ENCODE results near the gene RNF19B. TPM values are rescaled to one million over a fixed set of nuclear protein-coding genes. Genes with fewer than 3 reads are reported as not detected.

The RNF19B gene
- total and polyA plus RNA-seq, 2 of the 8 experiments (the other 6 are each of a cell fraction or from before 2014, with no cell fraction given): 9.2 to 11.2 TPM

- H3K18ac ChIP-seq (ENCODE audit: extremely low read depth, low read length): no peak overlapping the region
- no peaks in the 10 kb centered on the region for H3K79me2 ChIP-seq (ENCODE audit: control insufficient read depth in 1 of 2, insufficient read depth in 2 of 2, low read length in 2 of 2)
- no peak overlapping the region for H2AFZ ChIP-seq (ENCODE audit: low read length)
- no peak overlapping the region for H3K23ac ChIP-seq (ENCODE audit: insufficient read length)
- no peaks in the 10 kb centered on the region for H3K79me1 ChIP-seq (ENCODE audit: low read depth, low read length)
- peaks cover 9 to 24% (median 21%) of the 10 kb centered on the region in 4 experiments for H3K27me3 ChIP-seq (replicated peaks in 1 of 4; ENCODE audit: control insufficient read depth in 3 of 4, extremely low read depth in 1 of 4, insufficient read depth in 3 of 4, low read length in 3 of 4)
- H3K4me1 ChIP-seq (replicated peaks in 1 of 4; ENCODE audit: control insufficient read depth in 3 of 4, insufficient read depth in 4 of 4, low read length in 3 of 4): peaks cover 0 to 4% (median 3%) of the 10 kb centered on the region in 4 experiments; a peak in 3 of 7 replicates
- H3K23me2 ChIP-seq (ENCODE audit: low read depth, low read length): peaks cover 10% of the 10 kb centered on the region; the same call in 1 of the 2 replicates
- H3K56ac ChIP-seq (replicated peaks; ENCODE audit: insufficient read length, low read depth, low read length): no peak overlapping the region
- H3K9ac ChIP-seq (replicated peaks in 1 of 4; ENCODE audit: extremely low read depth in 1 of 4, low read depth in 3 of 4, low read length in 3 of 4): no peak overlapping the region
- no peak overlapping the region for H2AK5ac ChIP-seq (ENCODE audit: low read depth, low read length)
- no peak overlapping the region for H2BK15ac ChIP-seq (ENCODE audit: low read length)
- ChIA-PET POLR2A (ENCODE audit: partially characterized antibody) (interaction anchor here (0.6 to 1.0 kb wide), 3 partner anchors 11 to 65 kb away, joined by 3 read pairs; no protein-coding TSS in a partner anchor), CTCF (ENCODE audit: partially characterized antibody) (interaction anchor here (0.6 to 1.4 kb wide), 5 partner anchors 36 to 801 kb away, joined by 3 read pairs; no protein-coding TSS in a partner anchor)
- no peak overlapping the region for H3K14ac ChIP-seq (ENCODE audit: insufficient read length)
- H3K36me3 ChIP-seq (ENCODE audit: control insufficient read depth in 2 of 4, insufficient read depth in 4 of 4, low read length in 3 of 4): no peaks in the 10 kb centered on the region
- H3K4me3 ChIP-seq (ENCODE audit: extremely low read depth in 1 of 4, insufficient read depth in 2 of 4, low read depth in 3 of 4, low read length in 4 of 4): no peak overlapping the region
- H4K5ac ChIP-seq (ENCODE audit: insufficient read length, low read depth, low read length): no peak overlapping the region
- H4K8ac ChIP-seq (ENCODE audit: extremely low read depth, insufficient read depth, low read length): no peak overlapping the region
- H2BK5ac ChIP-seq (ENCODE audit: low read depth, low read length): no peak overlapping the region
- no peak for FAIRE-seq
- no peaks in the 10 kb centered on the region for H3K9me3 ChIP-seq (ENCODE audit: insufficient read depth in 2 of 2, low read depth in 1 of 2, low read length in 1 of 2)
- no peak overlapping the region for H3K27ac ChIP-seq (ENCODE audit: low read depth, low read length)
- H4K91ac ChIP-seq (replicated peaks; ENCODE audit: insufficient read length, low read length): no peak overlapping the region
- no peaks in the 10 kb centered on the region for H4K20me1 ChIP-seq (replicated peaks in 1 of 2; ENCODE audit: control insufficient read depth in 1 of 2, insufficient read depth in 2 of 2, low read length in 2 of 2)
- no peak for DNase-seq (ENCODE audit: low read depth in 1 of 2, low spot score in 2 of 2)
- H3K4ac ChIP-seq (replicated peaks; ENCODE audit: insufficient read length, low read depth, low read length): no peak overlapping the region
- no peak overlapping the region for H3K4me2 ChIP-seq (ENCODE audit: insufficient read depth in 1 of 2, low read depth in 2 of 2, low read length in 2 of 2)
- no peak overlapping the region for H2BK20ac ChIP-seq (ENCODE audit: low read length)
- no peak overlapping the region for H2BK12ac ChIP-seq (ENCODE audit: low read depth, low read length)
- no peak overlapping the region for H2BK120ac ChIP-seq (replicated peaks; ENCODE audit: low read depth, low read length)
- TF ChIP-seq TBP (IDR thresholded peaks at IDR 0.05; ENCODE audit: low read depth, low read length) (no peak), ATF3 (IDR thresholded peaks at IDR 0.05; ENCODE audit: insufficient read depth, low read depth, low read length) (no peak), ZNF274 (IDR thresholded peaks at IDR 0.05; ENCODE audit: borderline replicate concordance, extremely low read depth, low read length) (no peak), CREB1 (IDR thresholded peaks at IDR 0.05) (no peak), JUND (IDR thresholded peaks at IDR 0.05; ENCODE audit: low read length) (no peak), TEAD4 (IDR thresholded peaks at IDR 0.05; ENCODE audit: low read depth, low read length) (no peak), EP300 (IDR thresholded peaks at IDR 0.05; ENCODE audit: borderline replicate concordance in 1 of 2, low read depth in 2 of 2, low read length in 2 of 2) (no peak), CEBPB (IDR thresholded peaks at IDR 0.05; ENCODE audit: low read depth, low read length) (no peak), SAP30 (IDR thresholded peaks at IDR 0.05; ENCODE audit: insufficient read depth, insufficient replicate concordance, low read length) (no peak), SUZ12 (IDR thresholded peaks at IDR 0.05; ENCODE audit: low read length) (no peak), FOSL1 (IDR thresholded peaks at IDR 0.05; ENCODE audit: insufficient read depth, low read depth, low read length) (no peak), TAF7 (optimal IDR thresholded peaks at IDR 0.05; ENCODE audit: borderline replicate concordance, low read depth, low read length) (no peak), RXRA (IDR thresholded peaks at IDR 0.05; ENCODE audit: insufficient read depth, low read depth, low read length) (no peak), CBX8 (IDR thresholded peaks at IDR 0.05; ENCODE audit: borderline replicate concordance, low read depth, low read length) (no peak), CBX5 (IDR thresholded peaks at IDR 0.05; ENCODE audit: low read depth, low read length) (no peak)
Observed at GRCh38 chr1:32969566-32969965, 5.0 kb upstream of the RNF19B start.
